HG02943 (cell line): Measurements from ENCODE around the gene SGTA.

Experiments
- ATAC-seq: cut with Tn5 transposase; IDR thresholded peaks from one replicate; pipeline ENCODE4 v1.9.1; 2021; ENCODE audit warnings: mild to moderate bottlenecking, low read depth, moderate library complexity; ENCODE audit not compliant: unreplicated experiment

Gene SGTA

GRCh38 chr19:2774083-2774679 is 8.9 kb downstream of the SGTA start:
- no peak for ATAC-seq

- no peak for ATAC-seq
Observed at GRCh38 chr19:2771786-2772674, 11.0 kb downstream of the SGTA start.

- no peak for ATAC-seq
Observed at GRCh38 chr19:2770055-2771013, 12.7 kb downstream of the SGTA start.

- no peak for ATAC-seq
Observed at GRCh38 chr19:2769218-2769617, 13.9 kb downstream of the SGTA start.

GRCh38 chr19:2768365-2769132 is 14.5 kb downstream of the SGTA start:
- no peak for ATAC-seq

GRCh38 chr19:2767688-2768087 is 15.4 kb downstream of the SGTA start:
- no peak for ATAC-seq

GRCh38 chr19:2766594-2767372 is 16.3 kb downstream of the SGTA start:
- ATAC-seq, result no peak

- ATAC-seq, result no peak
Observed at GRCh38 chr19:2765376-2765775, 17.7 kb downstream of the SGTA start.

- no peak for ATAC-seq
Observed at GRCh38 chr19:2764945-2765344, 18.1 kb downstream of the SGTA start.

- ATAC-seq, result no peak
Observed at GRCh38 chr19:2763687-2764086, 19.4 kb downstream of the SGTA start.

GRCh38 chr19:2762783-2763496 is 20.1 kb downstream of the SGTA start:
- ATAC-seq, result no peak

GRCh38 chr19:2761876-2762782 is 20.9 kb downstream of the SGTA start:
- no peak for ATAC-seq

- no peak for ATAC-seq
Observed at GRCh38 chr19:2761309-2761677, 21.8 kb downstream of the SGTA start.

- no peak for ATAC-seq
Observed at GRCh38 chr19:2759965-2760364, 23.1 kb downstream of the SGTA start.

- no peak for ATAC-seq
Observed at GRCh38 chr19:2759362-2759761, 23.7 kb downstream of the SGTA start.

GRCh38 chr19:2758601-2759313 is 24.3 kb downstream of the SGTA start:
- no peak for ATAC-seq
